Naive B cell (primary cell): ENCODE results near the gene FAM90A26. TPM values are rescaled to one million over a fixed set of nuclear protein-coding genes. Genes with fewer than 3 reads are reported as not detected.
"Not testable (repeated sequence)": the region's sequence is repeated elsewhere in the genome, so short reads cannot be mapped to it uniquely, and the experiment has no call there.

Experiments used
- ATAC-seq, 2 donors: fragments of 150-1000 bp; cut with Tn5 transposase; 2 replicates each; pipeline ENCODE4 v1.10.0; 2021; ENCODE audit warnings: low read depth in 2 of 2, mild to moderate bottlenecking in 2 of 2, moderate library complexity in 2 of 2
- DNase-seq: peaks from one replicate; pipeline ENCODE4 v3.0.0; 2022
- H3K27ac Mint-ChIP-seq, 6 donors: one replicate each; pipeline ENCODE4 v1.8.0; 2020 to 2022; ENCODE audit warnings: mild to moderate bottlenecking in 6 of 6, mixed read lengths in 6 of 6, moderate library complexity in 5 of 6, inconsistent platforms in 2 of 6
- H3K27me3 Mint-ChIP-seq, 3 donors: one replicate each; pipeline ENCODE4 v1.8.0; 2021 to 2022; ENCODE audit warnings: mixed read lengths in 3 of 3, mild to moderate bottlenecking in 1 of 3
- H3K36me3 Mint-ChIP-seq, 2 donors: one replicate each; pipeline ENCODE4 v1.8.0; 2020 to 2022; ENCODE audit warnings: mixed read lengths in 2 of 2, inconsistent platforms in 1 of 2, mild to moderate bottlenecking in 1 of 2
- H3K4me1 Mint-ChIP-seq, 3 donors: one replicate each; pipeline ENCODE4 v1.8.0; 2020 to 2022; ENCODE audit warnings: mixed read lengths in 3 of 3, inconsistent platforms in 1 of 3, mild to moderate bottlenecking in 1 of 3, moderate library complexity in 1 of 3
- H3K4me3 Mint-ChIP-seq, 8 donors: one replicate each; pipeline ENCODE4 v1.8.0; 2020 to 2022; ENCODE audit warnings: mild to moderate bottlenecking in 8 of 8, mixed read lengths in 8 of 8, moderate library complexity in 8 of 8, inconsistent platforms in 2 of 8
- H3K9me3 Mint-ChIP-seq, 7 donors: one replicate each; pipeline ENCODE4 v1.8.0; 2020 to 2022; ENCODE audit warnings: mixed read lengths in 7 of 7, mild to moderate bottlenecking in 5 of 7, inconsistent platforms in 2 of 7, moderate library complexity in 1 of 7
- polyA plus RNA-seq, 6 donors: library from polyadenylated mRNA; unstranded; fragments of 300-500 nt; fragmentation: Illumina TruSeq; gene quantifications; one replicate each; pipeline ENCODE4 v1.2.3, GENCODE V29; 2021; ENCODE audit warnings: low read depth in 6 of 6

The FAM90A26 gene
- polyA plus RNA-seq, 6 donors from 2014 or later, result not detected

DNA sequence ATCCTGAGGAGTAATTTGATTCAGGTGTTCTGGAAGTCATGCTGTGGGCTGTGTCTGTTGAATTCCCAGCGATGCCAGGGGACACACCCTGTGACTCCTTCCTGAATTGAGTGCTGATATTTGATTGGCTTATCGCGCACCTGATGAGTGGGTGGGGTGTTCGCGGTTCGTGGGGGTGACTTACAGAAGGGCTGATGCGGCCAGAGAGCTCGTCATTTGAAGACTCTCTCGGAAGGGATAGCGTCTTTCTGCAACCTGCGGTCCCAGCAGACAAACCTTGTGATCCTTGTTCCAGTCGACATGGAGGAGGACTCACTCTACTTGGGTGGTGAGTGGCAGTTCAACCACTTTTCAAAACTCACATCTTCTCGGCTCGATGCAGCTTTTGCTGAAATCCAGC lies 54.4 kb downstream of the FAM90A26 start, which contains the start of gene USP17L13:
USP17L13 (plus strand) TSS at position 301 of the 400 bp plus-strand sequence; CDS start at position 301, 0 bp downstream.
- H3K4me3 Mint-ChIP-seq, H3K27me3 Mint-ChIP-seq, DNase-seq, H3K4me1 Mint-ChIP-seq, H3K36me3 Mint-ChIP-seq, H3K27ac Mint-ChIP-seq, H3K9me3 Mint-ChIP-seq, ATAC-seq: not testable (repeated sequence)

Other genes with a start within 250 kb of the FAM90A26 start
- not detected for gene USP17L10, start 40.2 kb downstream of the FAM90A26 start, polyA plus RNA-seq
- not detected for gene USP17L11, start 45.0 kb downstream of the FAM90A26 start, polyA plus RNA-seq
- gene USP17L12, start 49.7 kb downstream of the FAM90A26 start, polyA plus RNA-seq, result not detected
- gene USP17L13, start 54.5 kb downstream of the FAM90A26 start, polyA plus RNA-seq, result not detected
- gene USP17L15, start 64.0 kb downstream of the FAM90A26 start, polyA plus RNA-seq, result not detected
- not detected for gene USP17L17, start 73.5 kb downstream of the FAM90A26 start, polyA plus RNA-seq
- gene USP17L18, start 78.2 kb downstream of the FAM90A26 start, polyA plus RNA-seq, result not detected
- gene USP17L19, start 83.0 kb downstream of the FAM90A26 start, polyA plus RNA-seq, result not detected
- gene USP17L20, start 87.7 kb downstream of the FAM90A26 start, polyA plus RNA-seq, result not detected
- gene USP17L21, start 92.5 kb downstream of the FAM90A26 start, polyA plus RNA-seq, result not detected
- not detected for gene USP17L22, start 97.2 kb downstream of the FAM90A26 start, polyA plus RNA-seq
- not detected for gene USP17L24, start 154.8 kb downstream of the FAM90A26 start, polyA plus RNA-seq
- not detected for gene USP17L25, start 159.5 kb downstream of the FAM90A26 start, polyA plus RNA-seq
- gene USP17L26, start 164.2 kb downstream of the FAM90A26 start, polyA plus RNA-seq, result not detected
- gene USP17L5, start 169.0 kb downstream of the FAM90A26 start, polyA plus RNA-seq, result not detected
- gene USP17L27, start 173.7 kb downstream of the FAM90A26 start, polyA plus RNA-seq, result not detected
- not detected for gene USP17L28, start 178.5 kb downstream of the FAM90A26 start, polyA plus RNA-seq
- not detected for gene USP17L29, start 183.2 kb downstream of the FAM90A26 start, polyA plus RNA-seq
- gene USP17L30, start 192.7 kb downstream of the FAM90A26 start, polyA plus RNA-seq, result not detected